ENCODE results near the gene LDLRAD3.

GRCh38 chr11:36148701-36149100 is 204.8 kb downstream of the LDLRAD3 start:
- TF ChIP-seq CTCF (IDR thresholded peaks at IDR 0.05; ENCODE audit: low read depth, low read length): no peak
- no peak for TF ChIP-seq EZH2phosphoT487 (IDR thresholded peaks at IDR 0.05; ENCODE audit: low read depth)
